CD4-positive, alpha-beta T cell treated with Interleukin-6 for 4 hours (primary cell): ENCODE data around the gene RSAD2.

Experiments used
- DNase-seq: peaks from one replicate; pipeline ENCODE4 v3.0.0-alpha.2; 2020; ENCODE audit warnings: mixed read lengths

Gene RSAD2

GRCh38 chr2:6909431-6910385, 32.1 kb downstream of the RSAD2 start:
- DNase-seq, result peak; percentile 58

- DNase-seq, result no peak
Observed at GRCh38 chr2:6911721-6912120, 34.1 kb downstream of the RSAD2 start.

- peak; percentile 77 for DNase-seq
Observed at GRCh38 chr2:6913415-6914157, 36.0 kb downstream of the RSAD2 start.

GRCh38 chr2:6914828-6915227, 37.3 kb downstream of the RSAD2 start:
- DNase-seq, result peak; percentile 48

- DNase-seq, result no peak
Observed at GRCh38 chr2:6915399-6915798, 37.8 kb downstream of the RSAD2 start.

GRCh38 chr2:6916224-6916623, 38.6 kb downstream of the RSAD2 start:
- DNase-seq, result no peak

GRCh38 chr2:6916736-6917070, 39.1 kb downstream of the RSAD2 start:
- DNase-seq, result no peak

GRCh38 chr2:6917071-6917760, 39.6 kb downstream of the RSAD2 start, which contains the start of gene RNF144A:
Gene RNF144A (plus strand): TSS chr2:6917412. CDS start chr2:6996927, 79,515 bp downstream.
- DNase-seq, result peak; percentile 78

GRCh38 chr2:6917761-6918421, 40.3 kb downstream of the RSAD2 start:
- peak; percentile 40 for DNase-seq

- DNase-seq, result no peak
Observed at GRCh38 chr2:6919901-6920742, 42.5 kb downstream of the RSAD2 start.

GRCh38 chr2:6920743-6921064, 43.1 kb downstream of the RSAD2 start:
- DNase-seq, result no peak

GRCh38 chr2:6921321-6921922, 43.8 kb downstream of the RSAD2 start:
- DNase-seq, result no peak

- DNase-seq, result peak; percentile 27
Observed at GRCh38 chr2:6922201-6922656, 44.7 kb downstream of the RSAD2 start.

- no peak for DNase-seq
Observed at GRCh38 chr2:6923319-6923718, 45.7 kb downstream of the RSAD2 start.

- no peak for DNase-seq
Observed at GRCh38 chr2:6924101-6924923, 46.7 kb downstream of the RSAD2 start.

GRCh38 chr2:6924924-6925409, 47.4 kb downstream of the RSAD2 start:
- DNase-seq, result no peak

- DNase-seq, result no peak
Observed at GRCh38 chr2:6926071-6926732, 48.6 kb downstream of the RSAD2 start.

- DNase-seq, result no peak
Observed at GRCh38 chr2:6927186-6927585, 49.6 kb downstream of the RSAD2 start.

GRCh38 chr2:6927753-6928152, 50.2 kb downstream of the RSAD2 start:
- DNase-seq, result no peak

GRCh38 chr2:6928452-6928851, 50.9 kb downstream of the RSAD2 start:
- DNase-seq, result no peak
